ENCODE results near the gene MTOR. TPM values are rescaled to one million over a fixed set of nuclear protein-coding genes. Genes with fewer than 3 reads are reported as not detected.

Gene MTOR
- total and polyA plus RNA-seq, 2 of the 8 experiments (the other 6 are each of a cell fraction or from before 2014, with no cell fraction given), result 44.2 to 76.8 TPM

DNA sequence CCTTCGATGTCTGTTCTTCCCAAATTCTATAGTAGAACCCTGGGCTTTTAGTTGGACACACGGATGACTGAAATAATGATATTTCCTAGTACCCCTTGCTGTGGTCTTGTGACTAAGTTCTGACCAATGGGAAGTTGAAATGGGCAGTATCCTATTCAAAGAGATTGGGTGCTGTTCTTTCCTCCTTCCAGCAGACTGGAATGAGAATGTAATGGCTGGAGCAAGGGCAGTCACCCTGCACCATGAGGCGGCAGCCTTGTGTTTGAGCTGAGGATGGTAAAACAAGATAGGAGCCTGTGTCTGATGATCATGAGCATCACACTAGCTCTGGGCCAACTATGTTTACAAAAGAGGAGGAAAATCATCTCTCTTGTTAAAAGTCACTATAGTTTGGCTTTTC, 197.4 kb downstream of the MTOR start:
- ChIA-PET POLR2A (ENCODE audit: partially characterized antibody) (interaction anchor here (1.3 to 6.5 kb wide), 5 partner anchors 9 to 35 kb away, joined by 5 to 44 read pairs (median 7); partner anchors contain the start of gene EXOSC10), CTCF (ENCODE audit: partially characterized antibody) (interaction anchor here (0.7 to 8.6 kb wide), 3 partner anchors 13 to 182 kb away, joined by 3 to 115 read pairs (median 46); no protein-coding TSS in a partner anchor)
- Histone ChIP-seq H3K36me3 (ENCODE audit: control insufficient read depth in 2 of 4, insufficient read depth in 4 of 4, low read length in 3 of 4) (peaks cover 19 to 48% (median 43%) of the 10 kb centered on the region in 4 experiments), H3K4me1 (replicated peaks in 1 of 4; ENCODE audit: control insufficient read depth in 3 of 4, insufficient read depth in 4 of 4, low read length in 3 of 4) (peaks cover 0 to 4% (median 0%) of the 10 kb centered on the region in 4 experiments; a peak in 1 of 7 replicates), H4K20me1 (replicated peaks in 1 of 2; ENCODE audit: control insufficient read depth in 1 of 2, insufficient read depth in 2 of 2, low read length in 2 of 2) (no peaks in the 10 kb centered on the region), H3K79me1 (ENCODE audit: low read depth, low read length) (peaks cover 6% of the 10 kb centered on the region), H3K18ac (ENCODE audit: extremely low read depth, low read length) (no peak overlapping the region), H2BK120ac (replicated peaks; ENCODE audit: low read depth, low read length) (no peak overlapping the region), H2BK5ac (ENCODE audit: low read depth, low read length) (no peak overlapping the region), H3K27ac (ENCODE audit: low read depth, low read length) (no peak overlapping the region), H3K14ac (ENCODE audit: insufficient read length) (no peak overlapping the region), H3K56ac (replicated peaks; ENCODE audit: insufficient read length, low read depth, low read length) (no peak overlapping the region), H4K5ac (ENCODE audit: insufficient read length, low read depth, low read length) (no peak overlapping the region), H3K4me3 (ENCODE audit: extremely low read depth in 1 of 4, insufficient read depth in 2 of 4, low read depth in 3 of 4, low read length in 4 of 4) (no peak overlapping the region), H3K23ac (ENCODE audit: insufficient read length) (no peak overlapping the region), H3K79me2 (ENCODE audit: control insufficient read depth in 1 of 2, insufficient read depth in 2 of 2, low read length in 2 of 2) (peaks cover 0 to 7% of the 10 kb centered on the region in 2 experiments; a peak in 1 of 4 replicates), H4K91ac (replicated peaks; ENCODE audit: insufficient read length, low read length) (no peak overlapping the region), H3K23me2 (ENCODE audit: low read depth, low read length) (peaks cover 6% of the 10 kb centered on the region), H2AFZ (ENCODE audit: low read length) (no peak overlapping the region), H2AK5ac (ENCODE audit: low read depth, low read length) (no peak overlapping the region), H3K4ac (replicated peaks; ENCODE audit: insufficient read length, low read depth, low read length) (no peak overlapping the region), H3K4me2 (ENCODE audit: insufficient read depth in 1 of 2, low read depth in 2 of 2, low read length in 2 of 2) (no peak overlapping the region), H2BK20ac (ENCODE audit: low read length) (no peak overlapping the region), H3K9ac (replicated peaks in 1 of 4; ENCODE audit: extremely low read depth in 1 of 4, low read depth in 3 of 4, low read length in 3 of 4) (no peak overlapping the region), H4K8ac (ENCODE audit: extremely low read depth, insufficient read depth, low read length) (no peak overlapping the region), H2BK15ac (ENCODE audit: low read length) (no peak overlapping the region), H3K27me3 (replicated peaks in 1 of 4; ENCODE audit: control insufficient read depth in 3 of 4, extremely low read depth in 1 of 4, insufficient read depth in 3 of 4, low read length in 3 of 4) (no peaks in the 10 kb centered on the region; a peak in 1 of 7 replicates), H2BK12ac (ENCODE audit: low read depth, low read length) (no peak overlapping the region), H3K9me3 (ENCODE audit: insufficient read depth in 2 of 2, low read depth in 1 of 2, low read length in 1 of 2) (no peaks in the 10 kb centered on the region)
- DNase-seq (ENCODE audit: low read depth in 1 of 2, low spot score in 2 of 2) (no peak), FAIRE-seq (no peak)
- TF ChIP-seq, protein P1, sequence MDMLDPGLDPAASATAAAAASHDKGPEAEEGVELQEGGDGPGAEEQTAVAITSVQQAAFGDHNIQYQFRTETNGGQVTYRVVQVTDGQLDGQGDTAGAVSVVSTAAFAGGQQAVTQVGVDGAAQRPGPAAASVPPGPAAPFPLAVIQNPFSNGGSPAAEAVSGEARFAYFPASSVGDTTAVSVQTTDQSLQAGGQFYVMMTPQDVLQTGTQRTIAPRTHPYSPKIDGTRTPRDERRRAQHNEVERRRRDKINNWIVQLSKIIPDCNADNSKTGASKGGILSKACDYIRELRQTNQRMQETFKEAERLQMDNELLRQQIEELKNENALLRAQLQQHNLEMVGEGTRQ (IDR thresholded peaks at IDR 0.05; ENCODE audit: low read length), result no peak
- peak; percentile 58; the same call in 1 of the 2 replicates for TF ChIP-seq KDM1A (IDR thresholded peaks at IDR 0.05; ENCODE audit: borderline replicate concordance, low read length)
- WGBS, 2 experiments (ENCODE audit: extremely low coverage in 1 of 2, insufficient coverage in 1 of 2, insufficient read length in 1 of 2, insufficient replicate concordance in 2 of 2, low coverage in 1 of 2, low lambda C conversion rate in 2 of 2, missing lambda C conversion rate in 1 of 2), result 96% methylated on average over 3 of the region's 3 CpGs; no CpG with 5 or more reads in 1 of the 2 experiments

Data from H1 (cell line).